HG03342 (cell line): ENCODE data around the gene TMEM150C.

ENCODE experiments used
- ATAC-seq: cut with Tn5 transposase; IDR thresholded peaks from one replicate; pipeline ENCODE4 v1.9.1; 2021; ENCODE audit warnings: mild to moderate bottlenecking, moderate library complexity; ENCODE audit not compliant: unreplicated experiment

The TMEM150C gene

DNA sequence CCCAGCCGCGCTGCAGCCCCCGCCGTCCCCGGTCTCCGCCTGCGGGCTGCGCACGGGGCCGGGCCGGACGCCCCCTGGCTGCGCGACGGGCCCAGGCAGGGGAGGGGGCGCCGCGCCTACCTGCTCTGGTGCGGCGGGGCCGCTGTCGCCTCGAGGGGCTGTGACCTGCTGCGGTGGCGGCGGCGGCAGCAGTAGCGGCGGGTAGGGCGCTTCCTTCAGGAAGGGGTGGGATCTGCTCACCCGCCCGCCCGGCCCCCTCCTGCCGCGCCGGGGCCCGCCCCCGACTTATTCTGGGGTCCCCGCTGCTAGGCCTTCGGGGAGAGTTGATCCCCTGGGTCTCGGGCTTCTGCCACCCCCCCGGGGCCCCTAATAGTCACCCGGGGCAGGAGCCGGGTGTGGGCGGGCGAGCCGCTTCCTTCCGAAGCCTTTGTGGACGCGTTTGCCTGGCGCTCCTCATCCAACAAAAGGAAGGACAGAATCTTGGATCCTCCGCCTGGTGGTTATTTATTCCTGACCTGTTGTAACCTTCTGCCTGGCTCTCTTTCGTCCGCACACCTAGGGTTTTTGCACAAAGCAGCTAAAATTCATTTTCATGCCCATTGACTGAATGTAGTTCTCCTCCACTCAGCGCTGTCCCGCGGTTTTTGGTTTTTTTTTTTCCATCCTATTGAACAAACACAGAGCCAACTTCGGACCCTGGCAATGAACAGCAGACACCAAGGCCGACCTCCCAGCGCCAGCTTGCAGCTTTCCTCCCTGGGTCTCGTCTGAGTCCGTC, at the start of gene TMEM150C:
TMEM150C (minus strand) TSS at position 203 of the 778 bp plus-strand sequence. CDS start 57,331 bp downstream, outside the sequence.
- no peak for ATAC-seq

DNA sequence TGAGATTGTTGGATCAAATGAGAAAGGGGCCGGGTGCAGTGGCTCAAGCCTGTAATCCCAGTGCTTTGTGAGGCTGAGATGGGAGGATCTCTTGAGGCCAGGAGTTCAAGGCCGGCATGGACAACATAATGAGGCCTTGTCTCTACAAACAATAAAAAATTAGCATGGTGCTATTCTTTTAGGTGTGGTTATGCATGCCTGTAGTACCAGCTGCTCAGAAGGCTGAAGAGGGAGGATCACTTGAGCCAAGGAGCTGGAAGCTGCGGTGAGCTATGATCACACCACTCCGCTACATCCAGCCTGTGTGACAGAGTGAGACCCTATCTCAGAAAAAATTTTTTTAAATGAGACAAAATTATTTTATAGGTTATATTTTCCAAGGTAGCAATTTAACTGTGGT, 49.7 kb upstream of the TMEM150C start:
- no peak for ATAC-seq

DNA sequence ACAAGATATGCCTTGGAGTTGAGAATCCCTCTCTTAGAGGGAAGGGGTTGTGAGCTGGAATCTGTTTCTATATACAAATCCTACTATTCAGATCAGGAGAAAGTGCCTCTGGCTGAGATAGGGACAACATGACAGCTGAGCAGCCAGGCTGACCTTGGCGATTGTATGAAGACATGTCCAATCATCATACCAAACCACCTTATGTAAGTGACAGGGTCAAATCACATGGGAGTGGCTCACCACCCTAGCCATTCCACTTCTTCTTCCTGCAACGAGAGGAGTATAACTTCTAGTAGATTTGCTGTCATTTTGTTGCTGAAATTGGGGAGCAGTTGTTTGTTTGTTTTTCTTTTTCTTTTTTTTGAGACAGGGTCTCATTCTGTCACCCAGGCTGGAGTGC, 48.3 kb upstream of the TMEM150C start:
- no peak for ATAC-seq

DNA sequence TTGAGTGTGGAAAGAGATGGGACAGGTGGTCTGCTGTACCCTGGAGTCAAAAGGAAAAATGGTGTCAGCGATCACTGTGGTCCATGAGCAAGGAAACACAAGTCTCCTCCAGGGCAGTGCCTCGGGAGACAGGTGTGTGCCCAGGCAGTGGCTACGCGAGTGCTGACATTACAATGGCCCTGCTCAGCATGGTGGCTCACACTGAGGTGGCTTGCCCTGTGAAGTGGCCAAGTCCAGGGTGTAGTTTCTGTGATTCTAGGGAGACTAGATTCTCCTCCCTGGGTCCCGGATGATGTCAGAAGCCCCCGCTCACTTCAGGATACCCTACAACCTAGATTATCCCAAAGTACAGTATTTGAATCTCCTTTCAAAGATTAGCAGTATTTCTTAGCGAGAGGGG, 44.8 kb upstream of the TMEM150C start:
- ATAC-seq, result no peak

DNA sequence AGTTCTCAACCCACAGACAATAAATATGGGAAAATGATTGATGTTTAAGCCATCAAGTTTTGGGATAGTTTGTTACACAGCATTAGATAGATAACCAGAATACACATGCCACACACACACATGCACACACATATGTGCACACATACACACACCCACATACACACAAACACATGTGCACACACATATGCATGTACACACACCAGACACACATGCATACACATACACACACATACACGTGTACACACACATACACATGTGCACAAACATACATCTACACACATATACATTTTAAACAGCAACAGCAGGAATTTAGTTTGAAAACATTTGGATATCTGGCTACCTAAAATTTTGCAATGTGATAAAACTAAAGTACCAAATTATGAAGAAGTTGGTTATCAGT, 42.7 kb upstream of the TMEM150C start:
- no peak for ATAC-seq

DNA sequence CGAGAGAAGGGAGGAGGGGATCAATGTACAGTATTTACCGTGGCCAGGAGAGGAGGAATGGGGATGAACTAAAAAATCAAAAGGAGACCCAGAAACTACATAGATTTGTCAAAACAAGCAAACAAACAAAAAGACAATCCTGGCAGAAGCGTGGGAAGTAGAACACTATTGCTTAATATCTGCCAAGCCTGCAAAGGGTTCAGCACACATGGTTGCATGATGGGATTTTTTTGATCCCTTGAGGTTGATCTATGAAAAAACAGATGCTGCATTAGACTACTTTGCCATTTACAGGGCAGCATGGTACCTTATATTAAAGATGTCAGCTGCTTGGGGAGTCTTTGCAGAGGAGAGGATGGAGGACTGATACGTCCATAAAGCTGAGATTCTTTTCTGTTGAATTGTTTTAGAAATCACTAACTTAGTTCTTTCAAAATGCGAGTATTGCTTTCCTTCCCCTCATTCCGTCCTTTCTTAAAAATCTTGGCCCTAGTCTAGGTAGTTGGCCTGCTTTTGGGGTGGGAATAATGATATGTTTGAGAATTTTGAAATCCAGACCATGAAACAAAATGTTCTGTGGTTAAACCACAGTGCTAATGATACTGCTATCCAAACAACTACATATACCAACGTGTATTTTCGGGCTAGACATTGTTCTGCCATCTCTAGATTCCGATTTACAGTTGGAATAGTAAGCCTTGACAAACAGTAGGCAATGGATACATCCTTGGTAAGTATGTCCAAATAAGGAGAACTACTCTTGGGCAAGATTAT, 39.6 kb upstream of the TMEM150C start:
- no peak for ATAC-seq

DNA sequence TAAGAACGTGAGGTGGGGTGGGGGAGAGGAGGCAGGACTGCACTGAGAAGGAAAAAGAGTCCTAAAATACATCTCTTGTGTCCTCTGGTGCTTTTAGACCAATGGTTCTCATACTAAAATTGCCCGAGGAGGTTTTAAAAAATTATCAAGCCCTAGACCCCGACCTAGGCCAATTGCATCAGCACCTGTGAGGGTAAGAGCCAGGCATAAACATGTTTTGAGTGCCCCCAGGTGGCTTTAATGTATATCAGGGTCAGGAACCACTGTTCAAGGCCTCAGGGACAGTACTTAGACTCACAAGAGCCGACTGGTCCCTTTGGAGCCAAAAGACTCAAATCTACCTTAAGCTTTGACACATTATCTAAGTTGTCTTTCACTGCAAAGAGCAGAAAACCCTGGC, 37.5 kb upstream of the TMEM150C start:
- ATAC-seq, result no peak

DNA sequence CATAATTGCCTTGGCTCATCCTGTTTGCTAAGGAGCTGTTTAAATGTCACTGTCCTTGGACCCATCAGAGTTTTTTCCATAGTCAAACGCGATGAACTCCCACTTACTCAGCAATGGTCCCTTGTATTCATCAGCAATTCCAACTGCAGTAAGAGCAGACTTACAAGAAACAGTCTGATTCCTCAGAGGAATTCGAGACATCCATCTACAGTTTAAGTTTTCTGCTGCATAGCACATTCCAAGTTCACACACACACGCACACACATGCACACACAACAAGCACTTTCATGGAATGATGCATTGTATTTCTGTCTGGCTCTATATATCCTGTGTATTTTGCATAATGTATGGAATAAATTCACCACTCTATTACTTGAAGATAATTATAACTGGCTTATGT, 32.7 kb upstream of the TMEM150C start:
- ATAC-seq, result no peak

DNA sequence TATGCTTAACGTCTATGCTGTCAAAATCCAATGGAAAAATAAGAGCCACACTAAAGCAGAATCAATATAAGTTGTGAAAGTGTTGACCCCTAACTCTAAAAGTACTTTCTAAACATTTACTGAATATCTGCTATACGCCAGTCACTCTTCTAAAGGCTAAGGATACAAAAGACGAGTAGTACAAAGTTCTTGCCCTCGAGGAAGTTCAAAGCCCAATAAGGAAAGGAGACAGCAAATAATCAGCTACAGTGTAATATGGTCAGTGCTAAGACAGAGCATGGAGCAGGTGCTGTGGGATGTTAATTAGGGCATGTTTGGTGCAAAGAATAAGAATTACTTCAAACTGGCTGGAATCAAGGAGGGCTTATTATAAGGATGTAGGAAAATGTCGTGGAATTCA, 31.6 kb upstream of the TMEM150C start:
- ATAC-seq, result no peak

DNA sequence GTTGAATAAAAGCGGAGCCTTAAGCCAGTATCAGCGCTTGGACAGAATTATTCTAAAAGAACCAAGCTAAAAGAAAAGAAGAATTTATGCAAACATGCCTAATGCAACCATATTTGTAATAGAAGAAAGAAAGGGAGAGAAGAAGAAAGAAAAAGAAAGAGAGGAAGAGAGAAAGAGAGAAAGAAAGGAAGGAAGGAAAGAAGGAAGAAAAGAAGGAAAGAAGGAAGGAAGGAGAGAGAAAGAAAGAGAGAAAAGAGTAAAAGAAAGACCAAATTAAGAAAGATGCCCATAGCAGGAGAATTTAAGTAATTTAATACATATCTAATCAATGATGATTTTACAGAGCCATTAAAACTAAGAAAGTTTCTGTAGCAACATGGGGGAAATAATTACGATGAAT, 30.9 kb upstream of the TMEM150C start:
- no peak for ATAC-seq

DNA sequence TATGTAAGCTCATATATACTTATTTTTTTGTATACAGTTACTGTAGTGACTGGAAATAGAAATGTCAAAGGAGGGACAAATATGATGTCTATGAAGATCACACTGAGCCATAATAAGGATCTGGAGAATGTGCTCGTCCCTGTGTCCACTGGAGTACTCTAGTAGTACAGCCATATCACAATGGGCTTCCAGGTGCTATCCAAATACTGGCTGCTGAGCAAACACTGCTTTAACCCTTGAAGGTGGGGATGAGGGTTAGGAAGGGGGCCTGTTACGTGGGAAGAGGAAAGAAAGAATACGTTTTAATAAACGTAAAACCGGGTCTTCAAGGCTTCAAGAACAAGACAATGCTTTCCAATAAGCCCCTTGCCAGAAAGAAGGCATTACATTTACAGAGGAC, 29.8 kb upstream of the TMEM150C start:
- ATAC-seq, result no peak

DNA sequence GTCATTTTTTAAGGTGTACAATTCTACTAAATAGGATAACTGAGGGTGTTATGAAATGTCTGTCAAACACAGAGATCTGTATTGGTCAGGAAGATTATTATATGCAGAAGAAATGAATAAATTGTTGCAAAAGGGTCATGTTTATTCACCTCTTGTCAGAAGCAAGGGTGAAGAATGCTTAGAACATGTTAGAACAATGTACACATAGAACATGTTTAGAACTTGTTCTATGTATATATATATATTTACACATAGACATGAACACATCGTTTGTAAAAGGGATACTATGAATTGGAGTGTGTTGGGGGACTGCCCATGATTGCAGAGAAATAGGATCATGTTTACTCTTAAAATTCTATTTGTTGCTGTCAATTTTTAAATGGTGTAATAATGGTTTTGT, 28.0 kb upstream of the TMEM150C start:
- ATAC-seq, result no peak

DNA sequence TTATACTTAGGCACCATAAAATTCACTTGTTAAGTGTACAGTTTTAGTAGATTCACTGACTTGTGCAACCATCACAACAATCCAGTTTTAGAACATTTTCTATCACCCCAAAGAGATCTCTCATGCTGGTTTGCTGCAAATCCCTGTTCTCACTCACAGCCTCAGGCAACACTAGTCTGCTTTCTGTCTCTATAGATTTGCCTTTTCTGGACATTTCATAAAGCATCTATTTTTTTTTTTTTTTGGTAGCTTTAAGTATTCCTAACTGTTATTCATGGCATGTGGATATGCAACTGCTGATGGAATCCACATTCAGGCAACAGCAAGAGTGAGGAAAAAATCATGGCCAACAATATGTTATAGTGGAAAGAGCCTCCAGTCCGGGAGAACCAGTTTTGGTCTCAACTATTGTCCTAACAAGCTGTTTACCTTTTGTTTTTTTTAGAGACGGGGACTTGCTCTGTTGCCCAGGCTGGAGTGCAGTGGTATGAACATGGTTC, 27.0 kb upstream of the TMEM150C start:
- ATAC-seq, result no peak

DNA sequence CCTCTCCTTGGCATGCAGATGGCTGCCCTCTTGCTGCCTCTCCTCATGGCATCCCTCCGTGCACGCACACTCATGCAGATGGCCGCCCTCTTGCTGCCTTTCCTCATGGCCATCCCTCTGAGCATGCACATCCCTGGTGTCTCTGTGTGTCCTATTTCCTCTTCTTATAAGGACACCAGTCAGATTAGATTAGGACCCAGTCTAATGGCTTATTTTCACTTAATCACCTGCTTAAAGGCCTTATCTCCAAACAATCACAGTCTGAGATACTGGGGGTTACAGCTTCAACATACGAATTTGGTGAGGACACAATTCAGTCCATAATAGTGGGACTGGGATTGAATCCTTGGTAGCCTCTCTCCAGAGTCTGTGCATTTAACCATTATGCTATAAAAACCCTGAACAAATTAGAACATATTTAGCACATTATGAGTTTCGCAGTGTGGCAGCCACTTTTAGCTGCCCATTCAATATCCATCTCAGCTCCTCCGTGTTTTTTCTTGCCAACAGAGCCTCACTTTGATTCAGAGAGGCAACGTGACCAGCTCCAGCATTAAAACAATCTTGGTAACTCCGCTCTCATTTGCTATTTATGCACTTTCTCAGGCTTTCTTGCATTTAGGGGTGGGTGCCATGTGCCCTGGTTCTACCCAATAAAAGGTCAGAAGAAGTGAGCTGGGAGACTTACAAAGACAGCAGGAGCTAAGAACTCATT, 26.2 kb upstream of the TMEM150C start:
- ATAC-seq, result no peak

DNA sequence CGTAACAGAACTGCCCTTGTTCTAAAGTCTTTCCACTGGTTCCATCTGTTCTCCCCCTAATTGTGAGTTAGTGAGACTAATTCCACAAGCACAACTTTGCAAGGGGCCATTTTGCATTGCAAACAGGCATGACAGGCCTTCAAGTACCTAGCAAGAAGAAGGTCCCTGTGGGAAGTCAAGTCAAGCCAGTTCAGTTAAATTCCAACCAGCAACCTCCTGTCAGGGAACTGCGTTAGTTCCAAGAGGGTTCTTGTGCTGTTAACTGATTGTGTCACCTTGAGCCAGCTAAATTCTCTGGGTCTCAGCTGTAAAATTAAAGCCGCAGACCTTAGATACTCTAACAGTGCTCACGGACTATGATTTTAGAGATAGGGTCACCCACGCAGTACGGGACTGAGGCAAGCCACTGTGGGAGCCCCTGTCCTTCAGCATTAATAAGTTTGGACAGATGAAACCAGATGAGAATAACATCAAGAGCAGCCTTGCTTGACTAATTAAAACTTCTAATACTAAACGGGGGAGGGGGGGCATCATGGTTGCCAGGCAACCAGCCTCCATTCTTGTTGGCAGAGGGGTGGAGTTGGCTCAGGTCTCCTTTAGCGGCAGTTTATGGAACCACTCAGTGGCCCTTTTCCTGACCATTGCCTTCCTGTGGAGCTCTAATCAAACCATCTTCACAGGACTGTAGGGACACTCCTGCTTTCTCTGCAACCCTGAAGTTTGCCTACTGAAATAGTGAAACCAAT, 24.1 kb upstream of the TMEM150C start:
- no peak for ATAC-seq

DNA sequence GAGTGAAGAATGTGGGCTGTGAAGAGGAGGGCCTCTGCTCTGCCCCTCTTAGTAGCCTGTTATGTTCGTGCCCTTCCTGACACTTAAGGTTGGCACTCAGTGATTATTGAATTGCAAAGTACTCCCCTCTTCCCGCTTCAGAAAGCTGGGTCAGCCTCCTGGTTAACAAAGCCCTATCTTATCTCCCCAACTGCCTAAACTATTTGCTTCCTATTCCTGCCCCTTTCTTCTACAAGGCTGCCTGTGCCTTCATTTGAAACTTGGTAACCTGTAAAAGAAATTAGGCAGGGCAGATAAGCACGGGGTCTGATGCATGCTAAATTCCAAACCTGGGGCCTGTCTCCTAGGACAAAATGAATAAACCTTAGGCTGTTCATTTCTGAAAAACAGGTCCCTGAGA, 23.1 kb upstream of the TMEM150C start:
- ATAC-seq, result no peak

DNA sequence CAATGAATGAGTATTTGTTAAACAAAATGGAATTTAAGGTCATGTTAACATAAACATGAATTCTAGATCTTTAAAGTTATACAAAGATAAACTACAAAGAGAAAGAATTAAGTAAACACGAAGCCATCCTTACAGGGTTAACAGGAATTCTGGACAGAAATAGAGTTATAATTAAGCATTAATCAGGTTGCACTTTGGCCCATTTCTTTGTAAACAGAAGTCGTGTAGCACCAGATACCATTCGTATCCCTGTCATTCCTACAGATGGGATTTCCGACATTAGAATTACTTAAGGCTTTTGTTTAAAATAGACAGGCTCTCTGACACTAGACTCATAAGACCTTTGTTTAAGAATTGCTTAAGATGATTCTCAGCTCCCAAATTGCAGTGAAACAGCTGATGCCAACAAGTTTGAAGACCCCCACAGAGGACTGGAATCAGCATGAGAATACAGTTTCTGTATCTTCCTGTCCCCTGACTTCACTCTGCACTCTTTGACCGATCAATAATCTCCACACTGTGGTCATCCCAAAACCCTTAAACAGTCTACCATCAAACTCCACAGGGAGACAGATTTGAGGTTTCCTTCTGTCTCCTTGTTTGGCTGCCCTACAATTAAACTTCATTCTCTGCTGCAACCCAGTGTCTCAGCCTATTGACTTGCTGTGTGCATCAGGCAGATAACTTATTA, 22.3 kb upstream of the TMEM150C start:
- ATAC-seq, result no peak

DNA sequence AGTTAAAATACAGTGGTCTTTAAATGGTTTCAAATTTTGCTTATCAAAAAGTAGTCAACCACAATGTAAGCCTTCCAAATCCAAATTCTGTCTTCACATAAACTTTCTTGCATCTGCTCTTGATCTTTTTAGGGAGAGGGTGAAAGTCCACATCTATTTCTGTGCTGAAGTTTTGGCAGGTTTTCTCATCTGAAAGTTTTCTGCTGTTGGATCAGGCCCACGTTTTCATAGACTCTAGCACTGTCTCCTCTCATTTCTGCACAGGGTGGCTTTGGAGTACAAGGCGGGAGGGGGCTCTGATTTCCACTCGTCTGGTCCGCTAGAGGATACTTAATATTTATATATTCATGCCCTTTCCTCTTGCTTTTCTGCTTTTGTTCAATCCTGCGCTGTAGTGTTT, 18.1 kb upstream of the TMEM150C start:
- no peak for ATAC-seq

DNA sequence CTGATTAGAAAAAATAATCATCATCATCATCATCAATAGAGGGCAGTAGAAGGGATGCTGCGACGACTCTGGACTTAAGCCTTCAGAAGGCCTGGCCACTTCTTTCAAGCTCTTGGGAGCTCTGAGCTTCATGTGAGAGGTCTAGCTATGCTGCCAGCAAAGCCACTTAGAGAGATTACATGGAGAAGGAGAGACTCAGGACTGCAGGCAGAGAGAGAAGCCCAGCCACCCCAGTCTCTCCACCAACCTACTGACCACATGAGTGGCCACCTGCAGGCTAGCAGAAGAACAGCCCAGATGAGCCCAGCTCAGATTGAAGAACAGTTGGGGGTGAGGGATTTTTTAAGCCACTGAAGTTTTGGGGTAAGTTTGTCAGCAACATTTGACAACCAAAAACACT, 17.1 kb upstream of the TMEM150C start:
- ATAC-seq, result no peak

DNA sequence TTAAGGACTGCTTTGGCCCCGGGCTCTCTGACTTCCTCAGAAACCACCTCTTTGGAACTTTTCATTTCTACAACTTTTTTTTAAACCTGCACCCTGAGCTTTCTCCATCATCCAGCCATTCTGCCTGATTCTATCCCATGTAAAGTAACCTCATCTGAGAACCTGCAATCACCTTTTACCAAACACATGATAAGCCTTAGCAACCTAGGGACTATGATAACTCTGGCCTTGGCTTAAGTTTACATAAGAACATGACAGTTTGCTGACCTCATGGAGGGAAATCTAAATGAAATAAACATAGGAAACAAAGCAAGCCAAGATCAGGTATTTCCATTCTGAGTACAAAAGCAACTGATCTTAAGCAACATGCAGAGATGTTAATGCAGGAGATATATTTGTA, 15.7 kb upstream of the TMEM150C start:
- ATAC-seq, result no peak
